OCI-LY1 (cell line): ENCODE results near the gene PRKG1.

Experiments used
- H2AFZ ChIP-seq: fragments of 200-600 bp; sonication (generic), shearing (Covaris generic); 2 replicates; pipeline ENCODE4 v1.6.0; 2014; ENCODE audit warnings: antibody characterized with exemption, mild to moderate bottlenecking, low read length
- H3F3A ChIP-seq: fragments of 200-600 bp; sonication (generic), shearing (Covaris generic); 2 replicates; pipeline ENCODE4 v1.6.0; 2014; ENCODE audit warnings: mild to moderate bottlenecking, antibody characterized with exemption, low read length, moderate library complexity; ENCODE audit not compliant: insufficient read depth
- H3K27ac ChIP-seq: fragments of 200-600 bp; sonication (generic); 2 replicates; pipeline ENCODE4 v1.5.1; 2014; ENCODE audit warnings: low read length, mixed run types, mild to moderate bottlenecking, low read depth; ENCODE audit not compliant: poor library complexity, severe bottlenecking
- H3K27me3 ChIP-seq: fragments of 200-600 bp; sonication (generic); 2 replicates; pipeline ENCODE4 v1.6.0; 2014; ENCODE audit warnings: antibody characterized with exemption, mild to moderate bottlenecking, low read length, moderate library complexity; ENCODE audit not compliant: insufficient read depth
- H3K36me3 ChIP-seq: fragments of 200-600 bp; sonication (generic); 2 replicates; pipeline ENCODE4 v1.6.1; 2014; ENCODE audit warnings: mild to moderate bottlenecking, antibody characterized with exemption, low read length, moderate library complexity, mixed read lengths; ENCODE audit not compliant: insufficient read depth
- H3K4me1 ChIP-seq: fragments of 200-600 bp; sonication (generic); 2 replicates; pipeline ENCODE4 v1.5.1; 2014; ENCODE audit warnings: mild to moderate bottlenecking, low read length, moderate library complexity; ENCODE audit not compliant: insufficient read depth, severe bottlenecking
- H3K4me2 ChIP-seq: fragments of 200-600 bp; sonication (generic), shearing (Covaris generic); 2 replicates; pipeline ENCODE4 v1.6.1; 2014; ENCODE audit warnings: low read length
- H3K4me3 ChIP-seq: fragments of 200-600 bp; sonication (generic); 2 replicates; pipeline ENCODE4 v1.5.1; 2014; ENCODE audit warnings: low read length, low read depth, mild to moderate bottlenecking, mixed read lengths; ENCODE audit not compliant: poor library complexity, severe bottlenecking
- H3K79me2 ChIP-seq: fragments of 200-600 bp; shearing (Covaris generic); 2 replicates; pipeline ENCODE4 v1.6.1; 2016; ENCODE audit warnings: mixed run types, low read length, mixed read lengths; ENCODE audit not compliant: insufficient read depth
- H3K9ac ChIP-seq: fragments of 200-600 bp; sonication (generic), shearing (Covaris generic); 2 replicates; pipeline ENCODE4 v1.6.1; 2014; ENCODE audit warnings: mild to moderate bottlenecking, low read length, mixed read lengths
- H3K9me2 ChIP-seq: fragments of 200-600 bp; sonication (generic), shearing (Covaris generic); 2 replicates; pipeline ENCODE4 v1.6.1; 2014; ENCODE audit warnings: low read depth, mild to moderate bottlenecking, low read length, mixed read lengths
- H3K9me3 ChIP-seq: fragments of 200-600 bp; shearing (Covaris generic); 2 replicates; pipeline ENCODE4 v1.6.1; 2014; ENCODE audit warnings: low read length, mixed read lengths
- H4K20me1 ChIP-seq: fragments of 200-600 bp; sonication (generic), shearing (Covaris generic); 2 replicates; pipeline ENCODE4 v1.6.0; 2016; ENCODE audit warnings: mild to moderate bottlenecking, low read length; ENCODE audit not compliant: insufficient read depth
- EZH2 ChIP-seq: fragments of 200-600 bp; sonication (generic), shearing (Covaris generic); IDR thresholded peaks from 2 replicates; pipeline ENCODE4 v1.8.0; 2017; ENCODE audit warnings: borderline replicate concordance, mixed run types, mild to moderate bottlenecking, antibody characterized with exemption, low read length, moderate library complexity, mixed read lengths
- TF ChIP-seq, protein P1 (sequence below): fragments of 200-600 bp; sonication (generic), shearing (Covaris generic); IDR thresholded peaks from 2 replicates; pipeline ENCODE4 v1.5.1; 2017; ENCODE audit warnings: mild to moderate bottlenecking, antibody characterized with exemption, low read length, moderate library complexity, mixed read lengths

Gene PRKG1

DNA sequence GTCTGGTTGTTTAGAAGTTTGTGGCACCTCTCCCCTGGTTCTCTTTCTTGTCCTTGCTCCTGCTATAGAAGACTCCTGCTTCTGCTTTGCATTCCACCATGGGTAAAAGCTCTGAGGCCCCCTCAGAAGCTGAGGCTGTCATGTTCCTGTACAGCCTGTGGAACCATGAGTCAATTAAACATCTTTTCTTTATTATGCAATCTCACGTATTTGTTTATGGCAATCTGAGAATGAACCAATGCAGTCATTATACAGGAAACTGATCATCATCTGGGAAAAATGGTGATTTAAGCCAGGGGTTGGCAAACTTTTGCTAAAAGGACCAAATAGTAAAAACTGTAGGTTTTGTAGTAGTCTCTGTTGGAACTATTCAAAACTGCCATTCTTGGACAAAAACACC is 449.8 kb downstream of the PRKG1 start:
- Histone ChIP-seq H3K4me2 (no peak overlapping the region), H3K9me3 (no peaks in the 10 kb centered on the region), H3K27me3 (no peaks in the 10 kb centered on the region), H3K4me3 (no peak overlapping the region), H3F3A (no peaks in the 10 kb centered on the region), H3K36me3 (no peaks in the 10 kb centered on the region), H3K79me2 (no peaks in the 10 kb centered on the region), H3K27ac (no peak overlapping the region), H4K20me1 (no peaks in the 10 kb centered on the region), H3K4me1 (no peaks in the 10 kb centered on the region), H3K9me2 (no peaks in the 10 kb centered on the region), H3K9ac (no peak overlapping the region), H2AFZ (no peak overlapping the region)
- TF ChIP-seq EZH2, result no peak
- TF ChIP-seq, protein P1, sequence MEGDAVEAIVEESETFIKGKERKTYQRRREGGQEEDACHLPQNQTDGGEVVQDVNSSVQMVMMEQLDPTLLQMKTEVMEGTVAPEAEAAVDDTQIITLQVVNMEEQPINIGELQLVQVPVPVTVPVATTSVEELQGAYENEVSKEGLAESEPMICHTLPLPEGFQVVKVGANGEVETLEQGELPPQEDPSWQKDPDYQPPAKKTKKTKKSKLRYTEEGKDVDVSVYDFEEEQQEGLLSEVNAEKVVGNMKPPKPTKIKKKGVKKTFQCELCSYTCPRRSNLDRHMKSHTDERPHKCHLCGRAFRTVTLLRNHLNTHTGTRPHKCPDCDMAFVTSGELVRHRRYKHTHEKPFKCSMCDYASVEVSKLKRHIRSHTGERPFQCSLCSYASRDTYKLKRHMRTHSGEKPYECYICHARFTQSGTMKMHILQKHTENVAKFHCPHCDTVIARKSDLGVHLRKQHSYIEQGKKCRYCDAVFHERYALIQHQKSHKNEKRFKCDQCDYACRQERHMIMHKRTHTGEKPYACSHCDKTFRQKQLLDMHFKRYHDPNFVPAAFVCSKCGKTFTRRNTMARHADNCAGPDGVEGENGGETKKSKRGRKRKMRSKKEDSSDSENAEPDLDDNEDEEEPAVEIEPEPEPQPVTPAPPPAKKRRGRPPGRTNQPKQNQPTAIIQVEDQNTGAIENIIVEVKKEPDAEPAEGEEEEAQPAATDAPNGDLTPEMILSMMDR, result no peak

DNA sequence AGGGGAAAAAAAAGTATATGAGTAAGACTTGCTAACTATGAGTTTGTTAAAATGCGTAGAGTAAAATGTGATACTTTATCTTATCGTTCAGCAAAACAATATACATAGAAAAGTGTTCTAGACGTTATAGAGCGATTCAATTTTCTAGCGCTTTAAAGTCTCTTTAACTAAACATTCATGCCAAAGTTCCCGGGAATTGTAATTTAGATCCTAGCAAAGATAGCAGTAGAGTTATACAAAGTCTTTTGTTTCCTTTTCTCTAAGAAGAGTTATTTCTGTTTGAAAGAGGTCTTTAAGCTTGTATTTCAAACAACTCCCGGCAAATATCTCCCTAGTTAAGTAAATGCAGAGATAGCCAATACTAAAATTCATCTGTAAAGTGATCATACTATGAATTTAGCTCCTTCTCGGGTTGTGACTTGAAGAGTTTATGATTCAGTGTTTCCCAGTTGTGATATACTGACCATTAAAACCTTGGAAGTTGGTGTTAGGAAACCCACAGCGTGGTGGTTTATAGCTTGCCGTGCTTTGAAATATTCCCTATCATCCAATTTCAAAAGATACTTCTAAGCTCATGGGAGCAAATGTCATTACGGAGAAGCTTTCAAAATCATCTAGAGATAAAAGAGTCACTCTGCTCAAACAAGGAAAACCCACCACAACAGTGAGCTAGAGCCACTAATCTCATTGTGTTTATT is 453.4 kb downstream of the PRKG1 start:
- H3K9me2 ChIP-seq, result no peaks in the 10 kb centered on the region
- TF ChIP-seq EZH2, result no peak
- TF ChIP-seq, protein P1, result no peak
- no peak overlapping the region for H3K9ac ChIP-seq
- H3K79me2 ChIP-seq, result no peaks in the 10 kb centered on the region
- H3F3A ChIP-seq, result no peaks in the 10 kb centered on the region
- no peaks in the 10 kb centered on the region for H3K9me3 ChIP-seq
- no peaks in the 10 kb centered on the region for H3K4me1 ChIP-seq
- H3K27ac ChIP-seq, result no peak overlapping the region
- H3K4me2 ChIP-seq, result no peak overlapping the region
- H3K27me3 ChIP-seq, result no peaks in the 10 kb centered on the region
- H2AFZ ChIP-seq, result no peak overlapping the region
- no peaks in the 10 kb centered on the region for H3K36me3 ChIP-seq
- no peak overlapping the region for H3K4me3 ChIP-seq
- no peaks in the 10 kb centered on the region for H4K20me1 ChIP-seq

DNA sequence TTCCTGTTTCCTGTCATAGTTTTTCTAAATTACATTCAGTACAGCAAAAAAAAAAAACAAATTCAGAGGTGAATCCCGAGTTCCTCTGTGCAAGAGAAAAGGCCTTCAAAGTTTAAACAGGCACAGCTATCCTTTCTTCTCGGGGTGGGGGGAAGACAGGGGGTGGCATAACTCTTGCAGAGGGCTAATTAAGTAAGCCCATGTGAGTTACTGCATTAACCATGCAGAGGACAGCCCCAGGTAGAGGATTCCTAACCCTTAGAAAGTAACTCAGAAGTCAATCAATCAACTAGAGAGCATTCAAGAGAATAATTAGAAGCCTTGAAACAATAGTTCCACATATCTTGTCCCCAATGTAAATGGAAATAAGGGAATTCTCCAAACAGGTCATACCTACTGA is 454.2 kb downstream of the PRKG1 start:
- Histone ChIP-seq H3F3A (no peaks in the 10 kb centered on the region), H3K9ac (no peak overlapping the region), H3K36me3 (no peaks in the 10 kb centered on the region), H3K27ac (no peak overlapping the region), H3K9me2 (no peaks in the 10 kb centered on the region), H3K4me2 (no peak overlapping the region), H3K4me3 (no peak overlapping the region), H2AFZ (no peak overlapping the region), H3K79me2 (no peaks in the 10 kb centered on the region), H3K27me3 (no peaks in the 10 kb centered on the region), H3K9me3 (no peaks in the 10 kb centered on the region), H3K4me1 (no peaks in the 10 kb centered on the region), H4K20me1 (no peaks in the 10 kb centered on the region)
- TF ChIP-seq EZH2, result no peak
- TF ChIP-seq, protein P1, result no peak
